PC-9 (cell line): Measurements from ENCODE around the gene PEX14.

Experiments used
- CTCF ChIP-seq: fragments of 200-600 bp; sonication (generic); conservative IDR thresholded peaks from 2 replicates; pipeline ENCODE4 v1.6.1; 2017; ENCODE audit warnings: mixed run types, antibody characterized with exemption, mild to moderate bottlenecking, moderate library complexity
- EZH2 ChIP-seq: fragments of 200-600 bp; sonication (generic); IDR thresholded peaks from 2 replicates; pipeline ENCODE4 v1.8.0; 2017; ENCODE audit warnings: antibody characterized with exemption, low read depth

- TF ChIP-seq EZH2 (no peak), CTCF (no peak)
Observed at GRCh38 chr1:10656431-10656830, 181.7 kb downstream of the PEX14 start.
